B cell (primary cell): ENCODE results near the gene ERMAP. TPM values are rescaled to one million over a fixed set of nuclear protein-coding genes. Genes with fewer than 3 reads are reported as not detected.

Experiments
- ATAC-seq: fragments of 200-7000 bp; cut with Tn5 transposase; one replicate; pipeline ENCODE4 v1.10.0; 2021; ENCODE audit warnings: low read depth, mild to moderate bottlenecking, moderate number of reproducible peaks, moderate library complexity
- CTCF ChIA-PET: fragments of 350-600 bp; sonication (Branson Sonifier 250); formaldehyde crosslinking; loops from one replicate; lab custom pipeline; 2021; ENCODE audit warnings: antibody characterized with exemption, inconsistent platforms; lab: Charles Lee
- POLR2A ChIA-PET: fragments of 350-600 bp; sonication (Branson Sonifier 250); formaldehyde crosslinking; loops from one replicate; lab custom pipeline; 2021; ENCODE audit warnings: antibody characterized with exemption; lab: Charles Lee
- DNase-seq: peaks from one replicate; pipeline ENCODE4 v3.0.0; 2013
- H2AFZ ChIP-seq: 2 replicates; pipeline ENCODE4 v1.6.1; 2012; ENCODE audit warnings: mild to moderate bottlenecking, low read depth, low read length; ENCODE audit not compliant: insufficient read depth, poor library complexity, severe bottlenecking
- H3K27ac ChIP-seq, 2 donors: 1 replicate in 1 of 2; 2 replicates in 1 of 2; pipeline ENCODE4 v1.5.1; 2012 to 2013; ENCODE audit warnings: low read length in 2 of 2, mild to moderate bottlenecking in 2 of 2, moderate library complexity in 1 of 2
- H3K27me3 ChIP-seq, 4 experiments: fragments of 200-600 bp in 1 of 4; sonication (generic) in 1 of 4; replicated peaks in 1 of 4; 1 replicate in 2 of 4; 2 replicates in 2 of 4; pipeline versions ENCODE4 v1.6.1 to v1.7.0; 2013 to 2016; ENCODE audit warnings: low read length in 3 of 4, mild to moderate bottlenecking in 2 of 4, mixed read lengths in 1 of 4, moderate library complexity in 1 of 4; ENCODE audit not compliant: insufficient read depth in 4 of 4, control insufficient read depth in 3 of 4; ENCODE audit errors: control extremely low read depth in 1 of 4
- H3K36me3 ChIP-seq, 2 experiments: replicated peaks in 1 of 2; 1 replicate in 1 of 2; 2 replicates in 1 of 2; pipeline versions ENCODE4 v1.6.1 to v1.7.1; 2013; ENCODE audit warnings: low read length in 1 of 2; ENCODE audit not compliant: insufficient read depth in 2 of 2, control insufficient read depth in 1 of 2; ENCODE audit errors: control extremely low read depth in 1 of 2, extremely low read depth in 1 of 2
- H3K4me1 ChIP-seq, 2 donors: fragments of 200-600 bp in 1 of 2; sonication (generic) in 1 of 2; 1 replicate in 1 of 2; 2 replicates in 1 of 2; pipeline versions ENCODE4 v1.5.1 to v1.6.1; 2013 to 2017; ENCODE audit warnings: low read length in 2 of 2; ENCODE audit not compliant: control insufficient read depth in 2 of 2, insufficient read depth in 2 of 2
- H3K4me2 ChIP-seq: replicated peaks from 2 replicates; pipeline ENCODE3; 2012; ENCODE audit warnings: mild to moderate bottlenecking, low read depth, low read length; ENCODE audit not compliant: poor library complexity, severe bottlenecking
- H3K4me3 ChIP-seq, 5 experiments: fragments of 200-600 bp in 1 of 5; sonication (generic) in 1 of 5; 1 replicate in 3 of 5; 2 replicates in 2 of 5; pipeline versions ENCODE4 v1.5.1 to v1.7.0; 2011 to 2016; ENCODE audit warnings: low read length in 4 of 5, mild to moderate bottlenecking in 4 of 5, low read depth in 2 of 5, control low read depth in 1 of 5, moderate library complexity in 1 of 5; ENCODE audit not compliant: insufficient read depth in 1 of 5; ENCODE audit errors: control extremely low read depth in 1 of 5, extremely low read depth in 1 of 5
- H3K79me2 ChIP-seq: fragments of 200-600 bp; sonication (generic); one replicate; pipeline ENCODE4 v1.6.0; 2016; ENCODE audit warnings: low read length; ENCODE audit not compliant: control insufficient read depth, insufficient read depth
- H3K9ac ChIP-seq: fragments of 200-600 bp; sonication (generic); 2 replicates; pipeline ENCODE4 v1.6.1; 2017; ENCODE audit warnings: mild to moderate bottlenecking, low read length, moderate library complexity
- H3K9me3 ChIP-seq, 3 donors: one replicate each; pipeline versions ENCODE4 v1.6.1 to v1.7.1; 2013; ENCODE audit warnings: low read length in 2 of 3; ENCODE audit not compliant: control insufficient read depth in 2 of 3, insufficient read depth in 1 of 3; ENCODE audit errors: control extremely low read depth in 1 of 3
- H4K20me1 ChIP-seq: 2 replicates; pipeline ENCODE4 v1.6.0; 2012; ENCODE audit warnings: mild to moderate bottlenecking, low read length; ENCODE audit not compliant: insufficient read depth, control insufficient read depth, poor library complexity, severe bottlenecking
- H3K27ac Mint-ChIP-seq: one replicate; pipeline ENCODE4 v1.8.0; 2021; ENCODE audit warnings: mixed read lengths
- H3K27me3 Mint-ChIP-seq: one replicate; pipeline ENCODE4 v1.8.0; 2021; ENCODE audit warnings: mixed read lengths
- H3K4me1 Mint-ChIP-seq: one replicate; pipeline ENCODE4 v1.8.0; 2021; ENCODE audit warnings: mixed read lengths
- H3K4me3 Mint-ChIP-seq: one replicate; pipeline ENCODE4 v1.8.0; 2021; ENCODE audit warnings: mixed read lengths
- H3K9me3 Mint-ChIP-seq: one replicate; pipeline ENCODE4 v1.8.0; 2022; ENCODE audit warnings: mixed read lengths; ENCODE audit not compliant: insufficient read depth
- EZH2 ChIP-seq: IDR thresholded peaks from 2 replicates; pipeline ENCODE4 v1.6.1; 2012; ENCODE audit warnings: borderline replicate concordance, low read depth, mild to moderate bottlenecking, moderate library complexity, low read length; ENCODE audit not compliant: insufficient read depth, poor library complexity, severe bottlenecking
- WGBS: methylation state at CpG from one replicate; pipeline ENCODE4 v1.1.5; 2013; ENCODE audit warnings: missing lambda C conversion rate; ENCODE audit not compliant: insufficient coverage; 5-methylcytosine and 5-hydroxymethylcytosine counted together
- intact Hi-C: fragments of 100-400 bp; cut with micrococcal nuclease; formaldehyde crosslinking; loops from one replicate; pipeline ENCODE4 v1.10.0; 2022
- polyA plus RNA-seq: library from polyadenylated mRNA; depleted of rRNA; stranded (reverse); fragments of >200 nt; gene quantifications from 2 replicates; pipeline ENCODE4 v1.2.3, GENCODE V29; 2012
- total RNA-seq, 2 donors: library from RNA; stranded (reverse); fragments of 120-200 nt in 1 of 2; gene quantifications; 1 replicate in 1 of 2; 2 replicates in 1 of 2; pipeline versions ENCODE4 v1.2.3 to v1.2.4, GENCODE V29; 2013 to 2022
- TF ChIP-seq, protein P1 (sequence below): fragments of 200-600 bp; IDR thresholded peaks from one replicate; pipeline ENCODE4 v1.8.0; 2022; ENCODE audit warnings: antibody characterized with exemption, mild to moderate bottlenecking

ERMAP gene
- total and polyA plus RNA-seq, 2 donors (not counting 1 experiment from before 2014, with no cell fraction given), result 4.9 to 13.1 TPM

DNA sequence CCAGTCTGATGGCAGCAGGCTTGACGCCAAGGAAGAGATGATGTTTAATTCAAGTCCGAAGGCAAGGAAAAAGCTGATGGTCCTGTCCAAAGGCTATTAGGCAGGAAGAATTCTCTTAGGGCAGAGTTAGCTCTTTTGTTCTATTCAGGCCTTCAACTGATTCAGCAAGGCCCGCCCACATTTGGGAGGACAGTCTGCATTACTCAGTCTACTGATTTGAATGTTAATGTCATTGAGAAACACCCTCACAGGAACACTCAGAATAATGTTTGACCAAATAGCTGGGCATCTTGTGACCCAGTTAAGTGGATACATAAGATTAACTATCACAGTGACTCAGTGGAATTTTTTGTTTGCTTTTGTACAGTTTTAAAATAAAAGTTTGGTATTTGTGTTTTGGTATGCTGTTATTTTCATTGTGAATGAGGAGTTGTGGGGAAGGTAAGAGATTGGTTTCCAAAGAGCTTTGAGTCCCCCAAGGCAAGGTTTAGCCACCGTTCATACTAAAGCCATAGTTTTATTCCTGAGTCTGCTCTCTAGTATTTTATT is 27.7 kb downstream of the ERMAP start:
- Mint-ChIP-seq H3K4me3 (peak overlapping the region; percentile 3), H3K9me3 (no peaks in the 10 kb centered on the region)
- POLR2A ChIA-PET, result interaction anchor here (0.5 to 1.0 kb wide), 2 partner anchors 24 to 39 kb away, joined by 3 to 4 read pairs; no protein-coding TSS in a partner anchor

DNA sequence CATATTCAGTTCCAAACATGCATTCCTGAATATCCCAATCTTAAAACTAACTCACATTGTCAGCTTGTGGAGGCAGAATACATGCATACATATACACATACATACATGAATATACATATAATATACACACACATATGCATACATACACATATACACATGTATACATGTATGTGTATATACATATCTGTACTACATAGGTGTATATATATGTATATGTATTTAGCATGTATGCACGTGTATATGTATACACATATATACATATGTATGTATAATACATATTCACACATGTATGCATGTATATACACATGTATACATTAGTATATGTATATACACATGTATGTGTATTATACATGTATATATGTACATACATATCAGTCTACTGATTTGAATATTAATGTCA is 28.3 kb downstream of the ERMAP start:
- Histone ChIP-seq H4K20me1 (no peaks in the 10 kb centered on the region), H3K79me2 (peaks cover 12% of the 10 kb centered on the region), H3K4me1 (peaks cover 17 to 19% of the 10 kb centered on the region in 2 donors), H3K4me3 (no peak overlapping the region), H3K27ac (no peak overlapping the region), H3K9ac (no peak overlapping the region), H3K4me2 (no peak overlapping the region), H2AFZ (no peak overlapping the region), H3K27me3 (no peaks in the 10 kb centered on the region), H3K36me3 (no peaks in the 10 kb centered on the region), H3K9me3 (no peaks in the 10 kb centered on the region)
- TF ChIP-seq EZH2, result no peak
- TF ChIP-seq, protein P1, sequence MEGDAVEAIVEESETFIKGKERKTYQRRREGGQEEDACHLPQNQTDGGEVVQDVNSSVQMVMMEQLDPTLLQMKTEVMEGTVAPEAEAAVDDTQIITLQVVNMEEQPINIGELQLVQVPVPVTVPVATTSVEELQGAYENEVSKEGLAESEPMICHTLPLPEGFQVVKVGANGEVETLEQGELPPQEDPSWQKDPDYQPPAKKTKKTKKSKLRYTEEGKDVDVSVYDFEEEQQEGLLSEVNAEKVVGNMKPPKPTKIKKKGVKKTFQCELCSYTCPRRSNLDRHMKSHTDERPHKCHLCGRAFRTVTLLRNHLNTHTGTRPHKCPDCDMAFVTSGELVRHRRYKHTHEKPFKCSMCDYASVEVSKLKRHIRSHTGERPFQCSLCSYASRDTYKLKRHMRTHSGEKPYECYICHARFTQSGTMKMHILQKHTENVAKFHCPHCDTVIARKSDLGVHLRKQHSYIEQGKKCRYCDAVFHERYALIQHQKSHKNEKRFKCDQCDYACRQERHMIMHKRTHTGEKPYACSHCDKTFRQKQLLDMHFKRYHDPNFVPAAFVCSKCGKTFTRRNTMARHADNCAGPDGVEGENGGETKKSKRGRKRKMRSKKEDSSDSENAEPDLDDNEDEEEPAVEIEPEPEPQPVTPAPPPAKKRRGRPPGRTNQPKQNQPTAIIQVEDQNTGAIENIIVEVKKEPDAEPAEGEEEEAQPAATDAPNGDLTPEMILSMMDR, result no peak
- no peak for DNase-seq
- POLR2A ChIA-PET, result no interaction called here
- WGBS, result no CpG with 5 or more reads among the region's 1 CpG
- ATAC-seq, result no peak
- no peaks in the 10 kb centered on the region for H3K9me3 Mint-ChIP-seq
- no peak overlapping the region for H3K4me3 Mint-ChIP-seq
- H3K27me3 Mint-ChIP-seq, result no peaks in the 10 kb centered on the region
- intact Hi-C loops, result loop anchor here (5.0 kb wide), 3 partner anchors 77 to 808 kb away; partner anchors contain the start of gene CDC20
- peaks cover 34% of the 10 kb centered on the region for H3K4me1 Mint-ChIP-seq
- CTCF ChIA-PET, result interaction anchor here (1.6 kb wide), 1 partner anchor 77 kb away, joined by 3 read pairs; no protein-coding TSS in a partner anchor
- H3K27ac Mint-ChIP-seq, result no peak overlapping the region

More for the DNA sequence above, 27.7 kb downstream of the ERMAP start:
- no peaks in the 10 kb centered on the region for H3K36me3 ChIP-seq
- intact Hi-C loops, result loop anchor here (5.0 kb wide), 3 partner anchors 78 to 807 kb away; partner anchors contain the start of gene CDC20
- H3K4me1 ChIP-seq, result peaks cover 17 to 19% of the 10 kb centered on the region in 2 donors
- no peaks in the 10 kb centered on the region for H3K27me3 ChIP-seq
- no CpG with 5 or more reads among the region's 4 CpGs for WGBS
- ATAC-seq (no peak), DNase-seq (no peak)
- H2AFZ ChIP-seq, result no peak overlapping the region
- H3K4me1 Mint-ChIP-seq, result peaks cover 30% of the 10 kb centered on the region
- H3K27me3 Mint-ChIP-seq, result no peaks in the 10 kb centered on the region
- no peak overlapping the region for H3K27ac ChIP-seq
- H3K79me2 ChIP-seq, result peaks cover 9% of the 10 kb centered on the region
- H3K4me3 ChIP-seq, result no peak overlapping the region
- H3K4me2 ChIP-seq, result no peak overlapping the region
- no peaks in the 10 kb centered on the region for H3K9me3 ChIP-seq
- H3K27ac Mint-ChIP-seq, result no peak overlapping the region
- CTCF ChIA-PET, result interaction anchor here (1.4 kb wide), 1 partner anchor 27 kb away, joined by 4 read pairs; the partner anchor contains the start of gene SVBP
- TF ChIP-seq EZH2, result no peak
- TF ChIP-seq, protein P1, result no peak
- no peak overlapping the region for H3K9ac ChIP-seq
- H4K20me1 ChIP-seq, result no peaks in the 10 kb centered on the region
